NCI-H1694 (cell line): ENCODE data around the gene HAGH.
"Not testable (repeated sequence)": the region's sequence is repeated elsewhere in the genome, so short reads cannot be mapped to it uniquely, and the experiment has no call there.

Experiments
- DNase-seq: peaks from one replicate; lab custom pipeline; 2025; lab: John Stamatoyannopoulos, UW

The HAGH gene

DNA sequence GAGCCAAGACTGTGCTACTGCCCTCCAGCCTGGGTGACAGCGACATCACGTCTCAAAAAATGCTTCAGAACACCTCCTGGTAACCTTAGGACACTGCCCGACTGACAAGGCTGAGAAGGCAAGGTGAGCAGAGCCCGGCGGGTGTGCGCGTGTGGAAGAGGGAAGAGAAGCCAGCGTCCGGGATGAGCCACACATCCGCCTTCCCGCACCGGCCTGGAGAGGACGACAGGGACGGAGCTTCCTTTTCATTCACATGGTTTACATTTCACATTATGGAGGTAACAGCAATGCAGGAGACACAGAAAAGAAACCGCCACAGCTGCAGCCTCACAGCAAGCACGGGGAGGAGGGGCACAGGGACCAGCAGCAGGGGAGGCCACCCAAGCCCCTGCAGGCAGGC lies 16.5 kb downstream of the HAGH start:
- no peak for DNase-seq

GRCh38 chr16:1809281-1809801 lies 17.3 kb downstream of the HAGH start:
- no peak for DNase-seq

DNA sequence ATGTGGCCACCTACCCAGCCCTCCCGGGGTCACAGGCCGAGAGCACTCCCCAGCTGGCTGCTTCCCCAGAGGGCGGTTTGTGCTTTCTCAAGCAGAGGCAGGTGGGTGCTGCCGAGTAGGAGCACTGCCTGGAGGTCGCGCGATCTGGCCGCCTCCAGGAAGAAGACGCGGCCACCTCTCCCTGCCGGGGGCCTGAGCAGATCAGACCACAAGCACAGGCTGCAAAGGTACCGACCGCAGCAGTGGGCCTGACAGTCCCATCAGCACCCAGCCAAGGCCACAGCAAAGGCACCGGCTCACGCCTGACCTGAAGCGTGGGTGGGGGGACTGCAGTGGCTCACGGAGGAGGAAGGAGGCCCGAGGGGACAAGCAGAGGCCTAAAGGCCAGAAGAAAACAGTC lies 17.9 kb downstream of the HAGH start:
- no peak for DNase-seq

- no peak for DNase-seq
These were observed 19.0 kb downstream of the HAGH start for GRCh38 chr16:1807626-1808025.

GRCh38 chr16:1800701-1801100 lies 25.9 kb downstream of the HAGH start:
- DNase-seq: no peak

- not testable (repeated sequence) for DNase-seq
These were observed 27.4 kb downstream of the HAGH start for GRCh38 chr16:1799263-1799662.

DNA sequence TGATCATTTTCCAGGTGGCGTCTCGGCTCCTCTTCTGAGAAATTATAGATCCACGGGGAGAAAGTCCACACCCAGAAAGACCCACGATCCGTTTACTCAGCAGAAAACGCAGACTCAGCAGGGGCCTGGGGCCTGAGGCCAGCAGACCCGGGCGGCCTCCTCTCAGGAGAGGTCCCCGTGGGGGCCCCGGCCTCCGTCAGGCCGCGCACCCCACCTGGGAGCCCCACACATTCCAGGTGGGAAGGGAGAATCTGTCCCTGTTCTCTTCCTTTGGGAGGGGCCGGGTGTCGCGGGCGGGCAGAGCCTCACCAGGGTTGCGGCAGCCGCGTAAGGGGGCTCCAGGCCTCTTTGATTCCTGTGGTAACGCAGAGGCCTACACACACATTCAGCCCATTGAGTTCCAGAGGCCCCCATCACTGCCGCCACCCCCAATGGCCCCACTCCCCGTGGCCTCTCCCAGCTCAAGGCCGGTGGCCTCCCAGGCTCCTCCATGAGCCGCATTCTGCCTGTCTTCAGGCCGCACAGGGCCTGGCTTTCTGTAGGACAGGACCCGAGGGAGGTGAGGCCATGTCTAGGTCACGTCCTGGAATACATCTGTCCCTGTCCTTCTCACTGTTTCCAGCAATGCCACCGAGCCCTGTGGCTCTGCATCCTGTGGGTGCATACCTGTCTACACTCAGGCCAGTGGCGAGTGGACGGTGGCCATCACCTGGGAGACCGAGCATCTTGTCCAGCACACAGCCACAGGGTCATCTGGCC lies 31.5 kb downstream of the HAGH start:
- no peak for DNase-seq

DNA sequence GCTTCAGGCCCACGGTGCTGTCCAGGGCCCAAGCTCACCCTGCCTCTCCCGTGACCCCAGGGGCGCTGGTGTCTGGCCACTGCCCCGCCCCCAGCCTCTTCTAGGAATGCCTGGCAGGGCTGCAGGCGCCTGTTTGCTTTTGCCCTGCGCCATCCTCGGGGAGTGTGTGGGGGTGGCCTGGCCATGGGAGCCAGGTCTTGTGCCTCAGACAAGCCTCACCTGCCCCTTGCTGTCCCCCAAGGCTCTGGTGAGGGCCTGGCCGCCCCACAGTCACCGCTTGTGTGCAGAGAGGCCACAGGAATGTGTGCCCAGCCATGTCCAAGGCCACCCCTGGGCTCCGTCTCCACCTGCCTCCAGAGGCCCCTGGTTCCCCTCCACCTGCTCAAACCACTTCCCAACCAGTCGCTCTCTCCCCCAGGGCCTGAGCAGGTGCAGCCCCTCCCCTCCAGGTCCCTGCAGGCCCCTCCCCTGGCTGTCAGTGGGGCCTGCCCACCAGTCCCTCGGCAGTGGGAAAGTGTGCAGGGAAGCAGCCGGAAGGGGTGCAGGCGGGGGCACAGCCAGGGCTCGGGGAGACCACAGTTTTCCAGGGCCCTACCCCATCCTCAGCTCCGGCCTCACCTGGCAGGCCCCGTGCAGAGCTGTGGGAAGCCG lies 32.3 kb downstream of the HAGH start:
- DNase-seq: no peak

DNA sequence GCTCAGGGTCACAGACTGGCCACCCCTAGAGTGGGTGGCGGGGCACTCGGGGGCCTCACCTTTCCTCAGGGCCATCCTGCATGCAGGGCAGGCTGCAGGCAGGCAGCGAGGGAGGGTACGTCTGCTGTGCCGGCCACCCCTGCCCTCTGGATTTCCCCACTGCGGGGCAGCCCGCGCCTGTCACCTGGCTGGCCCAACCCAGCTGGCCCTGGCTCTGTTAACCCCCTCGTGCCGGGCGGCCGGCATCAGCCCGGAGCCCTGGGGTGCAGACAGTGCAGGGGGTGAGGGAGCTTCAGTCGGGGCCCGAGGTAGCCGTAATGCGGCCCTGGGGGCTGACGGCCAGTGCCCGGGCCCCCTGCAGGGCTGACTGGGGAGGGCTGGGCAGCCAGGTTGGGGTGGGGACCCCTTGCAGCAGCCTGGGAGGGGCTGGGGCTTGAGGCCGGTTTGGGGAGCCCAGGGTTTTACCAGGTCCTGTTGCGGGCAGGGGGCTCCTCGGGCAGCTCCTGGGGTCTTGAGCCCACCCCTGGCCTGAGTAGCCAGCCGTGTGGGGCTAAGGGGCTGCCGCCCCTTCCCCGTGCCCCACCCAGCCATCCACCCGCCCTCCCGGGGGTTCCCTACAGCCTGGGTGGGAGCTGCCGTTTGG lies 32.9 kb downstream of the HAGH start, which contains the start of gene IGFALS:
Gene IGFALS, minus strand, starts transcription at position 128 of the 643 bp plus-strand sequence. Its CDS starts 53 bp downstream, at position 75.
- DNase-seq: no peak

GRCh38 chr16:1792836-1793577 lies 33.6 kb downstream of the HAGH start:
- no peak for DNase-seq

GRCh38 chr16:1791943-1792812 lies 34.4 kb downstream of the HAGH start:
- no peak for DNase-seq

- DNase-seq: no peak
These were observed 35.2 kb downstream of the HAGH start for GRCh38 chr16:1791256-1791942.

GRCh38 chr16:1790611-1791255 lies 35.9 kb downstream of the HAGH start:
- no peak for DNase-seq

DNA sequence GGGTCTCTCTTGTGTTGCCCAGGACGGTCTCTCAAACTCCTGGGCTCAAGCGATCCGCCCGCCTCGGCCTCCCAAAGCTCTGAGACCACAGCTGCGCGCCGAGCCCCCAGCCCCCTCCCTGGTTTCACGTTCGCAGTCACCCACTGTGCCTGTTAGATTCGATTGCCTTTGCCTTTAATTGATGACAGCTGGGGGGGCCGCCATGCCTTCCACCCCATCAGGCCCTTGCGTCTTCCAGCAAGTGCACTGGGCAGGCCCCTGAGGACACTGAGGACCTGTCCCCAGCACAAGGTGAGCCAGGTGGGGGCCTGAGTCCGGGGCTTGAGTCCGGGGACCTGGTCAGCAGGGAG lies 36.4 kb downstream of the HAGH start:
- no peak for DNase-seq

DNA sequence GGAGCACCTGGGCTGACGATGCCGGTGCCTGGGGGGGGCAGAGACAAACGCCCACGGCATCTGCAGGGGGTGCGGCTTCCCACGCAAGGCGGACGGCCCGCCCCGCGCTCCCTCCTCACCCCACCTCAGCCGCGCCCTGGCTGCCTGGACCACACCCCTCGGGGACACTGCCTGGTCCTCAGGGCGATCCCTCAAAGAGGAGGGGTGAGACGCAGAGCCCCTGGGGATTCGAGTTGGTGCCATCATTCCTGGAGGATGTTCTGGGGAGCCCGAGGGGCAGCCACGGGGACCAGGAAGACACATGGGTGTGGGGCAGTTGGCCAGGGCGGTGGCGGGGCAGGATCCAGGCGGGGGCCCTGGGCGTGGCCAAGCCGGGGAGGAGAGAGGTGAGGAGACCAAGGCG lies 37.0 kb downstream of the HAGH start:
- no peak for DNase-seq

DNA sequence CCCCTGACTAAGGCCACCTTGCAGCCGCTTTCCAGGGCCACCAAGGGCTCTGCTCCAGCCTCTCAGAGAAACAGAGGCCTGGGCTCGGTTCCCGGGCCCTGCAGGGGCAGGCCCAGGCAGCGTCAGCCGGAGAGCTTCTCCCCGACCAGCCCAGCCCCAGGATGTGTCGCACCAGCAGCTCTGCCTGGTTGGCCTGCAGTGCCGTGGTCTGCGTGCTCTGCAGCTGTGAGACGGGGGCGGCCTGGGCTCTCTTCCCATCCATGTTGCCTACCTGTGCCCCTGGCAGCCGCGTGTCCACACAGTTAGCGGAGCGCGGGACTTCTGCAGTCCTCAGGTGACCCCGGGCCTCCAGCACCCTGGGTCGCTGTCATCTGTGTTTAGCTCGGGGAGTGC lies 37.9 kb downstream of the HAGH start:
- DNase-seq: no peak

DNA sequence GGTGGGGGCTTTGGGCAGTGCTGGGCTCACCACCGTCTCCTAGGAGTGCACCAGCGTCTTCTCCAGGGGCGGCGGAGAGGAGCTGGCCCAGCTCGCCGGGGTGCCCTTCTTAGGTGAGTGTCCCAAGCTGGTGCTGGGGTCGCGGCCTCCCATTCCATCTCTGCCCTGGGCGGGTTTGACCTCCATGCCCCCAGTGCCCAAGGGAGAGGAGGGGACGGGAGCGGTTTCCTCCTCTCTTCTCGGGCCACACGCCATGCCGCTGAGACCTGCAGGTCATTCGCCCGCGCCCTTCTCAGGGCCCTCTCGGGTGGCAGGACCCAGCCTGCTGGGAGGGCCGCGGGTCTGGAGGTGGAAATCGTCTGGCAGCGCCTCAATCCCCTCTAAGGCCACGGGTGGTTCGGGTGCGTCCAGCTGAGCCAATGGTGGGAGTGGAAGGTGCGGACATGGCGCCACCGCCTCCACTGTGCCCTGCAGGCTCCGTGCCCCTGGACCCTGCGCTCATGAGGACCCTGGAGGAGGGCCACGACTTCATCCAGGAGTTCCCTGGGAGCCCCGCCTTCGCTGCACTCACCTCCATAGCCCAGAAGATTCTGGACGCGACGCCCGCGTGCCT lies 38.4 kb downstream of the HAGH start:
- no peak for DNase-seq

DNA sequence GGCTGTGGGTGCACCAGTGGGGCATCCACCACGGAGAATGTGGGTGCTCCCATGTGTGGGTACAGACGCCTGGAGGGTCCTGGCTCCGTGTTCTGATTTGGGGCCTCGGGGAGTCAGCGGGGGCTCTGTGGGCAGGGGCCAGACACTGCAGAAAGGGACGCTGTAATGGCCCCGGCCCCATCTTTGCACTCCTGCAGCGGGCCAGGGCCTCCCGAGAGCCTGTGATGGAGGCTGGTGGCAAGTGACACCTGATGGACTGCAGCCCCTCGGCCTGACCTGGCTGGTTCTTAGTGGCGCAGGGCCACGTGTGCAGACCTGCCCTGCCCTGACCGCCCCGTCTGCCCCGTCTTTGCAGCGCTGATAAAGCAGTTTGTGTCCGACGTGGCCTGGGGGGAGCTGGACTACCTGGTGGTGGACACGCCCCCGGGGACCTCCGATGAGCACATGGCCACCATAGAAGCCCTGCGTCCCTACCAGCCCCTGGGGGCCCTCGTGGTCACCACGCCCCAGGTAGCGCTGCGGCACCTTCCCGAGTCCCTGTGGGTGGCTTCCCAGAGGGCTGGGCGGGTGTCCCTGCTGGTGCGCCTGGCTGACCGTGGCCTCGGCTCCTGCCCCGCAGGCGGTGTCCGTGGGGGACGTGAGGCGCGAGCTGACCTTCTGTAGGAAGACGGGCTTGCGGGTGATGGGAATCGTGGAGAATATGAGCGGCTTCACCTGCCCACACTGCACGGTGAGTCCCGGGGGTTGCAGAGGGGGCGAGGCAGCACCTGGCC lies 39.1 kb downstream of the HAGH start:
- no peak for DNase-seq

DNA sequence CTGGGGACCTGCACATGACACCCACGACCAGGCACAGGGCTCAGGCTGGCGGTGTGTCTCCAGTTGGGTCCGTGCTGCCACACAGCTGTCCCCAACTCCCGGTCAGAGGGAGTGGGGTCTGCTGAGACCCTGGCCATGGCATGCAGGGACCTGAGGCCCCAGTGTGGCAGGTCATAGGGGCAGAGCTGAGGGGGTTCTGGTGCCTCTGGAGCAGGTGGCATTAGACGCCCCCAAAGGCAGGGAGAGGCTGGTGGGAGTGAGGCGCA lies 39.6 kb downstream of the HAGH start:
- no peak for DNase-seq
